Cardiac fibroblast (primary cell): Measurements from ENCODE around the gene PAFAH1B1.
"Not testable (repeated sequence)": the region's sequence is repeated elsewhere in the genome, so short reads cannot be mapped to it uniquely, and the experiment has no call there.

Experiments
- DNase-seq, 2 donors: peaks; one replicate each; pipeline versions ENCODE4 v3.0.0 to v3.0.0-alpha.2; 2010; ENCODE audit warnings: low read depth in 2 of 2
- H3K4me3 ChIP-seq, 2 donors: replicated peaks in 1 of 2; 1 replicate in 1 of 2; 2 replicates in 1 of 2; pipeline ENCODE4 v1.5.1; 2011; ENCODE audit warnings: low read depth in 2 of 2, low read length in 2 of 2, mild to moderate bottlenecking in 2 of 2, moderate library complexity in 1 of 2
- TF ChIP-seq, protein P1 (sequence below): IDR thresholded peaks from one replicate; pipeline ENCODE4 v1.5.1; 2011; ENCODE audit warnings: low read depth, mild to moderate bottlenecking, low read length, inconsistent platforms

Gene PAFAH1B1

DNA sequence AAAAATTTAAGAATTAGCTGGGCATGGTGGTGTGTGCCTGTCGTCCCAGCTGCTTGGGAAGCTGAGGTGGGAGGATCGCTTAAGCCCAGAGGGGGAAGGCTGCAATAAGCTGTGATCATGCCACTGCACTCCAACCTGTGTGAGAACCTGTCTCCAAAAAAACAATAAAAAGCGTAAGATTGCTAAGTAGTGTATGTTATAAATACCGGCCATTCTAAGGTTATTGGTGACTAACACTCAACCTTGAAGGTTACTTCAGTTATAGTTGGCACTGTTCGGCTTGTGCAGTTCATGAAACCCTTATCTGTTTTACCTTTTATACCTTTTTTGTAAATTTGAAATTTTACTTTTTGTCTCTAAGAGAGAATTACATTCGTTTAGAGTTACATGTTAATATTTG lies 44.0 kb downstream of the PAFAH1B1 start:
- DNase-seq = no peak
- no peak overlapping the region for H3K4me3 ChIP-seq
- TF ChIP-seq, protein P1, sequence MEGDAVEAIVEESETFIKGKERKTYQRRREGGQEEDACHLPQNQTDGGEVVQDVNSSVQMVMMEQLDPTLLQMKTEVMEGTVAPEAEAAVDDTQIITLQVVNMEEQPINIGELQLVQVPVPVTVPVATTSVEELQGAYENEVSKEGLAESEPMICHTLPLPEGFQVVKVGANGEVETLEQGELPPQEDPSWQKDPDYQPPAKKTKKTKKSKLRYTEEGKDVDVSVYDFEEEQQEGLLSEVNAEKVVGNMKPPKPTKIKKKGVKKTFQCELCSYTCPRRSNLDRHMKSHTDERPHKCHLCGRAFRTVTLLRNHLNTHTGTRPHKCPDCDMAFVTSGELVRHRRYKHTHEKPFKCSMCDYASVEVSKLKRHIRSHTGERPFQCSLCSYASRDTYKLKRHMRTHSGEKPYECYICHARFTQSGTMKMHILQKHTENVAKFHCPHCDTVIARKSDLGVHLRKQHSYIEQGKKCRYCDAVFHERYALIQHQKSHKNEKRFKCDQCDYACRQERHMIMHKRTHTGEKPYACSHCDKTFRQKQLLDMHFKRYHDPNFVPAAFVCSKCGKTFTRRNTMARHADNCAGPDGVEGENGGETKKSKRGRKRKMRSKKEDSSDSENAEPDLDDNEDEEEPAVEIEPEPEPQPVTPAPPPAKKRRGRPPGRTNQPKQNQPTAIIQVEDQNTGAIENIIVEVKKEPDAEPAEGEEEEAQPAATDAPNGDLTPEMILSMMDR = no peak

DNA sequence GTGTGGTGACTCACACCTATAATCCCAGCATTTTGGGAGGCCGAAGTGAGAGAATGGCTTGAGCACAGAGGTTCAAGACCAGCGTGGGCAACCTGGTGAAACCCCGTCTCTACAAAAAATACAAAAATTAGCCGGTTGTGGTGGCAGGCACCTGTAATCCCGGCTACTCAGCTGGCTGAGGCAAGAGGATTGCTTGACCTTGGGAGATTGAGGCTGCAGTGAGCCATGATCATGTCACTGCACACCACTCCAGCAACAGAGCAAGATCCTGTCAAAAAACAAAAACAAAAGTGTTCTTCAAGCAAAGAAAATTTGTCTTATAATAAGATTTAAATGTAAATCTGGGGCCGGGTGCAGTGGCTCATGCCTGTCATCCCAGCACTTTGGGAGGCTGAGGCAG lies 51.5 kb downstream of the PAFAH1B1 start:
- no peak for DNase-seq
- H3K4me3 ChIP-seq = no peak overlapping the region
- TF ChIP-seq, protein P1 = no peak

DNA sequence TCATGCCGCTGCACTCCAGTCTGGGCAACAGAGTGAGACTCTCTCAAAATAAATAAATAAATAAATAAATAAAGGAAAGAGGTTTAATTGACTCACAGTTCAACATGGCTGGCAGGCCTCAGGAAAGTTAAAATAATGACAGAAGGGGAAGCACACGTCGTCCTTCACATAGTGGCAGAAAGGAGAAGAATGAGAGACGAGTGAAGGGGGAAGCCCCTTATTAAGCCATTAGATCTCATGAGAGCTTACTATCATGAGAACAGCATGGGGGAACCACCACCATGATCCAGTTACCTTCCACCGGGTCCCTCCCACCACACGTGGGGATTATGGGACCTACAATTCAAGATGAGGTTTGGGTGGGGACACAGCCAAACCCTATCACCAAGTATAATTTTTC lies 54.5 kb downstream of the PAFAH1B1 start:
- H3K4me3 ChIP-seq = no peak overlapping the region
- TF ChIP-seq, protein P1 = no peak
- no peak for DNase-seq

DNA sequence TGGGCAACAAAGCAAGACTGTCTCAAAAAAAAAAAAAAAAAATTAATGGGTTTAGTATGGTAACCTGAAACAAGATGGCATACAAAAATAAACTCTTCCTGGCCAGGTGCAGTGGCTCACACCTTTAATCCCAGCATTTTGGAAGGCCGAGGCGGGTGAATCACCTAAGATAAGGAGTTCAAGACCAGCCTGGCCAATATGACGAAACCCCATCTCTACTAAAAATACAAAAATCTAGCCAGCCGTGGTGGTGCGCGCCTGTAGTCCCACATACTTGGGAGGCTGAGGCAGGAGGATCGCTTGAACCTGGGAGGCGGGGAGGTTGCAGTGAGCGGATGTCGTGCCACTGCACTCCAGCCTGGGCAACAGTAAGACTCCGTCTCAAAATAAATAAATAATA lies 55.7 kb downstream of the PAFAH1B1 start:
- TF ChIP-seq, protein P1 = no peak
- no peak for DNase-seq
- no peak overlapping the region for H3K4me3 ChIP-seq

DNA sequence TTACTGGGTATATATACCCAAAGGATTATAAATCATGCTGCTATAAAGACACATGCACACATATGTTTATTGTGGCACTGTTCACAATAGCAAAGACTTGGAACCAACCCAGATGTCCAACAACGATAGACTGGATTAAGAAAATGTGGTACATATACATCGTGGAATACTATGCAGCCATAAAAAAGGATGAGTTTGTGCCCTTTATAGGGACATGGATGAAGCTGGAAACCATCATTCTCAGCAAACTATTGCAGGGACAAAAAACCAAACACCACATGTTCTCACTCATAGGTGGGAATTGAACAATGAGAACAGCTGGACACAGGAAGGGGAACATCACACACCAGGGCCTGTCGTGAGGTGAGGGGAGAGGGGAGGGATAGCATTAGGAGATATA lies 59.5 kb downstream of the PAFAH1B1 start:
- DNase-seq, H3K4me3 ChIP-seq: not testable (repeated sequence)

DNA sequence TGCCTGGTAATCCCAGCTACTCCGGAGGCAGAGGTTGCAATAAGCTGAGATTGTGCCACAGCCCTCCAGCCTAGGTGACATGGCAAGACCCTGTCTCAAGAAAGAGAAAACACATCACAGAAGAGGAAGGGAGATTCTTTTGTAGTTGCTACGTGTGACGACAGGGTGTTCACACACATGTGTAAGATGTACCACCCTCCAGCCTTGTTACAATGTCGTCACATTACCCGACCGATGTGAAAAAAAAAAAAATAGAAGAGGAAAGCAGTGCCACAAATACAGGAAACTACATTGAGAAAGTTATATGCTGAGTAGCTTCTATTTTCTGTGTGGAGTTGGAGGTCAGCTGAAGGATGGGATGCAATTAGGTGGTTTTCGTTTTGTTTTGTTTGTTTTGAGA lies 62.1 kb downstream of the PAFAH1B1 start:
- no peak overlapping the region for H3K4me3 ChIP-seq
- TF ChIP-seq, protein P1 = no peak
- no peak for DNase-seq

DNA sequence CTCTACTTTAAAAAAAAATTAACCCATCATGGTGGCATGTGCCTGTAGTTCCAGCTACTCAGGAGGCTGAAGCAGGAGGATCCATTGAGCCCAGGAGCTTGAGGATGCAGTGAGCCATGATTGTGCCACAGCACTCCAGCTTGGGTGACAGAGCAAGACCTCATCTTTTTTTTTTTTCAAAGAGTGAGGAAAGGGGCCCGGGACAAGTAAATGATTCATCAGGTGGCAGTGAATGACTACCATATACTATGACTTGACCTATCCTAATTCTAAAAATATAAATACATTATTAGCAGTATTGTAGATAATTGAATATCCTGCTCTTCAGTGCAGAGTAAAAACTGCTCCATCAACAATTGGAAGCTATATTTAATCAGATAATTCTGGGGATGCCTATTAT lies 62.8 kb downstream of the PAFAH1B1 start:
- no peak overlapping the region for H3K4me3 ChIP-seq
- TF ChIP-seq, protein P1 = no peak
- peak in 1 of 2 donors; percentile 40 for DNase-seq

DNA sequence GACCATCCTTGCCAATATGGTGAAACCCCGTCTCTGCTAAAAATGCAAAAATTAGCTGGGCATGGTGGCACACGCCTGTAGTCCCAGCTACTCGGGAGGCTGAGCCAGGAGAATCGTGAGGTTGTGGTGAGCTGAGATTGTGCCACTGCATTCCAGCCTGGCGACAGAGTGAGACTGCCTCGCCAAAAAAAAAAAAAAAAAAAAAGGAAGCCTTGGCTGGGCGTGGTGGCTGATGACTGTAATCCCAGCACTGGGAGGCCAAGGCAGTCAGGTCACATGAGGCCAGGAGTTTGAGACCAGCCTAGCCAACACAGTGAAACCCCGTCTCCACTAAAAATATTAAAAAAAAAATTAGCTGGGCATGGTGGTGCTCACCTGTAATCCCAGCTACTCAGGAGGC lies 65.9 kb downstream of the PAFAH1B1 start:
- H3K4me3 ChIP-seq = not testable (repeated sequence)
- DNase-seq = peak; percentile 33 to 59

DNA sequence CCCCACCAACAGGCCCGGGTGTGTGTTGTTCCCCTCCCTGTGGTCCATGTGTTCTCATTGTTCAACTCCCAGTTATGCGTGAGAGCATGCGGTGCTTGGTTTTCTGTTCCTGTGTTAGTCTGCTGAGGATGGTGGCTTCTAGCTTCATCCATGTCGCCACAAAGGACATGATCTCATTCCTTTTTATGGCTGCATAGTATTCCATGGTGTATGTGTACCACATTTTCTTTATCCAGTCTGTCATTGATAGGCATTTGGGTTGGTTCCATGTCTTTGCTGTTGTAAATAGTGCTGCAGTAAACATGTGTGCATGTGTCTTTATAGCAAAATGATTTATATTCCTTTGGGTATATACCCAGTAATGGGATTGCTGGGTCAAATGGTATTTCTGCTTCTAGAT lies 67.0 kb downstream of the PAFAH1B1 start:
- not testable (repeated sequence) for H3K4me3 ChIP-seq, DNase-seq
